OCI-LY7 (cell line): ENCODE measurements around the gene FHOD3.

Source experiments
- EZH2phosphoT487 ChIP-seq: fragments of 200-600 bp; sonication (generic); IDR thresholded peaks from 2 replicates; pipeline ENCODE4 v1.6.1; 2018; ENCODE audit warnings: low read depth, borderline replicate concordance, mild to moderate bottlenecking, mixed run types, antibody characterized with exemption, low read length, moderate library complexity, mixed read lengths
- TF ChIP-seq, protein P1 (sequence below): fragments of 200-600 bp; sonication (generic); conservative IDR thresholded peaks from 2 replicates; pipeline ENCODE4 v1.5.1; 2014; ENCODE audit warnings: mild to moderate bottlenecking, antibody characterized with exemption, low read length, moderate library complexity, mixed read lengths

GRCh38 chr18:36295214-36295613 is 2.3 kb upstream of the FHOD3 start:
- TF ChIP-seq, protein P1, sequence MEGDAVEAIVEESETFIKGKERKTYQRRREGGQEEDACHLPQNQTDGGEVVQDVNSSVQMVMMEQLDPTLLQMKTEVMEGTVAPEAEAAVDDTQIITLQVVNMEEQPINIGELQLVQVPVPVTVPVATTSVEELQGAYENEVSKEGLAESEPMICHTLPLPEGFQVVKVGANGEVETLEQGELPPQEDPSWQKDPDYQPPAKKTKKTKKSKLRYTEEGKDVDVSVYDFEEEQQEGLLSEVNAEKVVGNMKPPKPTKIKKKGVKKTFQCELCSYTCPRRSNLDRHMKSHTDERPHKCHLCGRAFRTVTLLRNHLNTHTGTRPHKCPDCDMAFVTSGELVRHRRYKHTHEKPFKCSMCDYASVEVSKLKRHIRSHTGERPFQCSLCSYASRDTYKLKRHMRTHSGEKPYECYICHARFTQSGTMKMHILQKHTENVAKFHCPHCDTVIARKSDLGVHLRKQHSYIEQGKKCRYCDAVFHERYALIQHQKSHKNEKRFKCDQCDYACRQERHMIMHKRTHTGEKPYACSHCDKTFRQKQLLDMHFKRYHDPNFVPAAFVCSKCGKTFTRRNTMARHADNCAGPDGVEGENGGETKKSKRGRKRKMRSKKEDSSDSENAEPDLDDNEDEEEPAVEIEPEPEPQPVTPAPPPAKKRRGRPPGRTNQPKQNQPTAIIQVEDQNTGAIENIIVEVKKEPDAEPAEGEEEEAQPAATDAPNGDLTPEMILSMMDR: no peak
- TF ChIP-seq EZH2phosphoT487: no peak
